Fibroblast of lung (primary cell): ENCODE measurements around the gene SYT11. TPM values are rescaled to one million over a fixed set of nuclear protein-coding genes. Genes with fewer than 3 reads are reported as not detected.
A peak's percentile ranks its signal among the peaks of the same experiment; 100 is the strongest.

Source experiments
- DNase-seq, 2 donors: peaks; one replicate each; pipeline versions ENCODE4 v3.0.0 to v3.0.0-alpha.2; 2010; ENCODE audit warnings: low read depth in 2 of 2
- H2AFZ ChIP-seq: 2 replicates; pipeline ENCODE4 v1.5.1; 2012; ENCODE audit warnings: low read length, control low read depth, inconsistent platforms
- H3K27ac ChIP-seq: 2 replicates; pipeline ENCODE4 v1.5.1; 2011; ENCODE audit warnings: low read length, control low read depth; ENCODE audit not compliant: insufficient read depth
- H3K27me3 ChIP-seq: 2 replicates; pipeline ENCODE4 v1.5.1; 2011; ENCODE audit warnings: mild to moderate bottlenecking, low read length; ENCODE audit not compliant: control insufficient read depth, insufficient read depth
- H3K36me3 ChIP-seq: 2 replicates; pipeline ENCODE4 v1.5.1; 2011; ENCODE audit warnings: low read length; ENCODE audit not compliant: control insufficient read depth, insufficient read depth
- H3K4me1 ChIP-seq: 2 replicates; pipeline ENCODE4 v1.5.1; 2011; ENCODE audit warnings: low read length; ENCODE audit not compliant: control insufficient read depth, insufficient read depth; ENCODE audit errors: extremely low read depth
- H3K4me2 ChIP-seq: 2 replicates; pipeline ENCODE4 v1.5.1; 2011; ENCODE audit warnings: low read length, control low read depth; ENCODE audit not compliant: insufficient read depth; ENCODE audit errors: extremely low read depth
- H3K4me3 ChIP-seq, 4 experiments: fragments of 200-600 bp in 1 of 4; sonication (generic) in 1 of 4; replicated peaks in 1 of 4; 2 replicates each; pipeline ENCODE4 v1.5.1; 2011 to 2016; ENCODE audit warnings: low read length in 4 of 4, low read depth in 3 of 4, mild to moderate bottlenecking in 3 of 4, control low read depth in 2 of 4, inconsistent platforms in 1 of 4, mixed read lengths in 1 of 4; ENCODE audit not compliant: insufficient read depth in 1 of 4; ENCODE audit errors: control extremely low read depth in 1 of 4
- H3K79me2 ChIP-seq: 2 replicates; pipeline ENCODE4 v1.5.1; 2012; ENCODE audit warnings: mild to moderate bottlenecking, low read length, inconsistent platforms; ENCODE audit not compliant: control insufficient read depth, insufficient read depth
- H3K9ac ChIP-seq: 2 replicates; pipeline ENCODE4 v1.5.1; 2011; ENCODE audit warnings: mild to moderate bottlenecking, low read length, control low read depth; ENCODE audit not compliant: insufficient read depth
- H3K9me3 ChIP-seq: 2 replicates; pipeline ENCODE4 v1.5.1; 2012; ENCODE audit warnings: low read depth, low read length; ENCODE audit not compliant: control insufficient read depth, insufficient read depth
- H4K20me1 ChIP-seq: 2 replicates; pipeline ENCODE4 v1.5.1; 2011; ENCODE audit warnings: low read length; ENCODE audit not compliant: control insufficient read depth, insufficient read depth; ENCODE audit errors: extremely low read depth
- CTCF ChIP-seq, 2 donors: IDR thresholded peaks in 1 of 2; conservative IDR thresholded peaks in 1 of 2; 1 replicate in 1 of 2; 2 replicates in 1 of 2; pipeline ENCODE4 v1.5.1; 2011 to 2012; ENCODE audit warnings: low read length in 2 of 2, control low read depth in 1 of 2, inconsistent platforms in 1 of 2, low read depth in 1 of 2, mild to moderate bottlenecking in 1 of 2
- EZH2 ChIP-seq: IDR thresholded peaks from 2 replicates; pipeline ENCODE4 v1.5.1; 2012; ENCODE audit warnings: low read length, control low read depth, mild to moderate bottlenecking; ENCODE audit errors: missing control alignments
- polyA plus RNA-seq, 2 donors: library from polyadenylated mRNA; depleted of rRNA in 1 of 2; stranded (reverse) in 1 of 2; unstranded in 1 of 2; fragments of >200 nt; gene quantifications; 2 replicates each; pipeline ENCODE4 v1.2.1, GENCODE V29; 2011 to 2012; ENCODE audit warnings: missing spikeins in 1 of 2
- total RNA-seq: library from RNA; depleted of rRNA; stranded (reverse); fragments of >200 nt; gene quantifications from 2 replicates; pipeline ENCODE4 v1.2.1, GENCODE V29; 2014

The SYT11 gene
- total and polyA plus RNA-seq, 2 donors (not counting 1 experiment from before 2014, with no cell fraction given), result 36.8 to 71.3 TPM

GRCh38 chr1:155864393-155864792 lies 5.0 kb downstream of the SYT11 start:
- Histone ChIP-seq H3K27ac (no peak overlapping the region), H3K4me1 (no peaks in the 10 kb centered on the region), H2AFZ (no peak overlapping the region), H3K36me3 (peaks cover 3% of the 10 kb centered on the region), H3K4me3 (no peak overlapping the region), H3K4me2 (no peak overlapping the region), H3K27me3 (no peaks in the 10 kb centered on the region), H3K79me2 (peaks cover 2% of the 10 kb centered on the region), H3K9me3 (no peaks in the 10 kb centered on the region), H4K20me1 (no peaks in the 10 kb centered on the region), H3K9ac (no peak overlapping the region)
- no peak for TF ChIP-seq CTCF (conservative IDR thresholded peaks at IDR 0.05 in 1 of 2, IDR thresholded peaks at IDR 0.05 in 1 of 2; ENCODE audit: low read depth in 1 of 2, low read length in 2 of 2)
- TF ChIP-seq EZH2, result no peak
- peak; percentile 24 to 42 for DNase-seq

GRCh38 chr1:155867766-155868165 lies 8.4 kb downstream of the SYT11 start:
- no peak for DNase-seq
- H3K4me2 ChIP-seq, result no peak overlapping the region
- no peaks in the 10 kb centered on the region for H4K20me1 ChIP-seq
- H3K27ac ChIP-seq, result no peak overlapping the region
- H3K27me3 ChIP-seq, result no peaks in the 10 kb centered on the region
- H3K9me3 ChIP-seq, result no peaks in the 10 kb centered on the region
- H3K36me3 ChIP-seq, result peaks cover 3% of the 10 kb centered on the region
- no peak overlapping the region for H2AFZ ChIP-seq
- no peak overlapping the region for H3K9ac ChIP-seq
- H3K4me3 ChIP-seq, result no peak overlapping the region
- peaks cover 3% of the 10 kb centered on the region for H3K4me1 ChIP-seq
- no peaks in the 10 kb centered on the region for H3K79me2 ChIP-seq
- TF ChIP-seq EZH2 (no peak), CTCF (conservative IDR thresholded peaks at IDR 0.05 in 1 of 2, IDR thresholded peaks at IDR 0.05 in 1 of 2; ENCODE audit: low read depth in 1 of 2, low read length in 2 of 2) (no peak)

GRCh38 chr1:155871390-155871789 lies 12.0 kb downstream of the SYT11 start:
- peak; percentile 32 to 33 for DNase-seq
- Histone ChIP-seq H3K4me2 (no peak overlapping the region), H4K20me1 (no peaks in the 10 kb centered on the region), H3K27me3 (no peaks in the 10 kb centered on the region), H3K4me3 (no peak overlapping the region), H2AFZ (no peak overlapping the region), H3K27ac (no peak overlapping the region), H3K36me3 (peaks cover 3% of the 10 kb centered on the region), H3K79me2 (no peaks in the 10 kb centered on the region), H3K9ac (no peak overlapping the region), H3K4me1 (peaks cover 3% of the 10 kb centered on the region), H3K9me3 (no peaks in the 10 kb centered on the region)
- TF ChIP-seq EZH2 (no peak), CTCF (conservative IDR thresholded peaks at IDR 0.05 in 1 of 2, IDR thresholded peaks at IDR 0.05 in 1 of 2; ENCODE audit: low read depth in 1 of 2, low read length in 2 of 2) (no peak)
